Right ventricle myocardium inferior (tissue), 1 donor: ENCODE results near the gene OR11G2. TPM values are rescaled to one million over a fixed set of nuclear protein-coding genes. Genes with fewer than 3 reads are reported as not detected.
"Not testable (repeated sequence)": the region's sequence is repeated elsewhere in the genome, so short reads cannot be mapped to it uniquely, and the experiment has no call there.

ENCODE experiments used
- ATAC-seq: fragments of 200-7000 bp; cut with Tn5 transposase; one replicate; pipeline ENCODE4 v1.9.1; 2020; ENCODE audit warnings: mild to moderate bottlenecking, moderate library complexity
- DNase-seq: peaks from one replicate; pipeline ENCODE4 v3.0.0; 2021; ENCODE audit errors: missing footprints
- intact Hi-C: fragments of 100-400 bp; cut with DNase I; formaldehyde crosslinking; loops from one replicate; pipeline ENCODE4 v1.11.0; 2022
- total RNA-seq: library from RNA; stranded (reverse); fragmentation: NEBNext Ultra II Directional; extraction: Animal tissue kit (Norgen Biotek cat#: 25700); gene quantifications from one replicate; pipeline ENCODE4 v1.2.1, GENCODE V29; 2021
- donor health status: DM: no; HTN: yes; CAD: no; lungs with severe emphysema.

The OR11G2 gene
- total RNA-seq, 1 donor from 2014 or later = not detected

GRCh38 chr14:20212406-20212805 is 21.7 kb downstream of the OR11G2 start:
- DNase-seq, ATAC-seq, intact Hi-C loops: not testable (repeated sequence)

GRCh38 chr14:20215196-20215595 is 24.5 kb downstream of the OR11G2 start:
- intact Hi-C loops = no loop called here
- DNase-seq = no peak
- no peak for ATAC-seq

- intact Hi-C loops = no loop called here
- no peak for ATAC-seq
- DNase-seq = no peak
Measured at GRCh38 chr14:20219033-20219432, 28.3 kb downstream of the OR11G2 start.

GRCh38 chr14:20223410-20223809 is 32.7 kb downstream of the OR11G2 start, which contains the start of gene OR11H6:
Gene OR11H6 (plus strand): TSS chr14:20223710. CDS start chr14:20223710, 0 bp downstream.
- ATAC-seq (no peak), DNase-seq (no peak)
- intact Hi-C loops = no loop called here

- intact Hi-C loops = no loop called here
- ATAC-seq (no peak), DNase-seq (no peak)
Measured at GRCh38 chr14:20228681-20229080, 38.0 kb downstream of the OR11G2 start, which contains the start of gene OR11H7. Gene OR11H7 (plus strand): TSS chr14:20228981.

GRCh38 chr14:20235415-20235814 is 44.7 kb downstream of the OR11G2 start:
- DNase-seq, intact Hi-C loops, ATAC-seq: not testable (repeated sequence)

GRCh38 chr14:20247646-20248246 is 57.0 kb downstream of the OR11G2 start:
- intact Hi-C loops = no loop called here
- no peak for ATAC-seq
- no peak for DNase-seq

Other genes starting within 250 kb of the OR11G2 start
- not detected for gene OR4K15, start 215.3 kb upstream of the OR11G2 start, total RNA-seq
- not detected for gene OR4Q2, start 188.7 kb upstream of the OR11G2 start, total RNA-seq
- not detected for gene OR4K14, start 171.6 kb upstream of the OR11G2 start, total RNA-seq
- gene OR4K13, start 154.9 kb upstream of the OR11G2 start, total RNA-seq = not detected
- gene OR4L1, start 130.9 kb upstream of the OR11G2 start, total RNA-seq = not detected
- gene OR4K17, start 80.2 kb upstream of the OR11G2 start, total RNA-seq = not detected
- not detected for gene OR4N5, start 52.1 kb upstream of the OR11G2 start, total RNA-seq
- gene OR11H6, start 32.8 kb downstream of the OR11G2 start, total RNA-seq = not detected
- not detected for gene OR11H7, start 38.1 kb downstream of the OR11G2 start, total RNA-seq
- not detected for gene OR11H4, start 48.4 kb downstream of the OR11G2 start, total RNA-seq
- gene TTC5, start 115.1 kb downstream of the OR11G2 start, total RNA-seq = 10.0 TPM
- gene CCNB1IP1, start 142.4 kb downstream of the OR11G2 start, total RNA-seq = 41.0 TPM
- gene PARP2, start 152.7 kb downstream of the OR11G2 start, total RNA-seq = 15.7 TPM
- gene TEP1, start 222.6 kb downstream of the OR11G2 start, total RNA-seq = 8.2 TPM
- 0.62 TPM for gene KLHL33, start 245.3 kb downstream of the OR11G2 start, total RNA-seq